Testis (tissue), 3 donors: ENCODE measurements around the gene TNNI2. TPM values are rescaled to one million over a fixed set of nuclear protein-coding genes. Genes with fewer than 3 reads are reported as not detected.
"Not testable (repeated sequence)": the region's sequence is repeated elsewhere in the genome, so short reads cannot be mapped to it uniquely, and the experiment has no call there.

ENCODE experiments used
- DNase-seq: peaks from one replicate; pipeline ENCODE4 v3.0.0-alpha.2; 2019
- H3K27ac ChIP-seq, 2 donors: fragments of 200-600 bp; sonication (generic); one replicate each; pipeline ENCODE4 v1.5.1; 2019
- H3K27me3 ChIP-seq: fragments of 200-600 bp; sonication (generic); one replicate; pipeline ENCODE4 v1.5.1; 2019
- H3K36me3 ChIP-seq: fragments of 200-600 bp; sonication (generic); one replicate; pipeline ENCODE4 v1.5.1; 2017; ENCODE audit warnings: low read depth; ENCODE audit errors: missing control alignments
- H3K4me1 ChIP-seq: fragments of 200-600 bp; sonication (generic); one replicate; pipeline ENCODE4 v1.5.1; 2019
- H3K4me3 ChIP-seq, 2 donors: fragments of 200-600 bp; sonication (generic); one replicate each; pipeline ENCODE4 v1.5.1; 2017 to 2019
- H3K9me3 ChIP-seq: fragments of 200-600 bp; sonication (generic); one replicate; pipeline ENCODE4 v1.5.1; 2017
- POLR2A ChIP-seq: fragments of 450-650 bp; IDR thresholded peaks from one replicate; pipeline ENCODE4 v1.6.1; 2017; ENCODE audit warnings: antibody characterized with exemption, mild to moderate bottlenecking, moderate library complexity
- WGBS, 2 donors: methylation state at CpG; one replicate each; pipeline ENCODE4 v1.1.5; 2018; 5-methylcytosine and 5-hydroxymethylcytosine counted together
- intact Hi-C: fragments of 100-400 bp; cut with DNase I; formaldehyde crosslinking; loops from one replicate; pipeline ENCODE4 v1.15.1; 2023; ENCODE audit warnings: low total_unique reads
- polyA plus RNA-seq: library from polyadenylated mRNA; stranded (reverse); fragments of 350-450 nt; fragmentation: Illumina TruSeq; extraction: RNeasy Lipid Tissue Mini Kit (QIAGEN cat#74804); gene quantifications from one replicate; pipeline ENCODE4 v1.2.3, GENCODE V29; 2014; ENCODE audit warnings: low read depth, low replicate concordance; ENCODE audit not compliant: insufficient read depth
- total RNA-seq, 2 donors: library from RNA; depleted of rRNA; stranded (reverse); fragments of >200 nt; gene quantifications; one replicate each; pipeline ENCODE4 v1.2.3, GENCODE V29; 2016
- TF ChIP-seq, protein P1 (sequence below), 3 experiments: fragments of 450-650 bp in 2 of 3; fragments of 200-600 bp in 1 of 3; sonication (generic) in 1 of 3; IDR thresholded peaks; one replicate each; pipeline ENCODE4 v1.5.1; 2016 to 2019; ENCODE audit warnings: antibody characterized with exemption in 3 of 3, mild to moderate bottlenecking in 2 of 3, moderate library complexity in 1 of 3

The TNNI2 gene
- total and polyA plus RNA-seq, 3 donors from 2014 or later: 8.6 TPM; not detected in 2

GRCh38 chr11:1883346-1884302 is 44.8 kb downstream of the TNNI2 start:
- intact Hi-C loops: no loop called here
- DNase-seq: no peak
- Histone ChIP-seq H3K9me3 (no peaks in the 10 kb centered on the region), H3K4me1 (peaks cover 24% of the 10 kb centered on the region), H3K27me3 (no peaks in the 10 kb centered on the region), H3K4me3 (no peak overlapping the region), H3K36me3 (no peaks in the 10 kb centered on the region), H3K27ac (no peak overlapping the region)
- WGBS, 2 donors: 95 to 97% methylated on average over 13 to 14 of the region's 14 CpGs
- TF ChIP-seq, protein P1, sequence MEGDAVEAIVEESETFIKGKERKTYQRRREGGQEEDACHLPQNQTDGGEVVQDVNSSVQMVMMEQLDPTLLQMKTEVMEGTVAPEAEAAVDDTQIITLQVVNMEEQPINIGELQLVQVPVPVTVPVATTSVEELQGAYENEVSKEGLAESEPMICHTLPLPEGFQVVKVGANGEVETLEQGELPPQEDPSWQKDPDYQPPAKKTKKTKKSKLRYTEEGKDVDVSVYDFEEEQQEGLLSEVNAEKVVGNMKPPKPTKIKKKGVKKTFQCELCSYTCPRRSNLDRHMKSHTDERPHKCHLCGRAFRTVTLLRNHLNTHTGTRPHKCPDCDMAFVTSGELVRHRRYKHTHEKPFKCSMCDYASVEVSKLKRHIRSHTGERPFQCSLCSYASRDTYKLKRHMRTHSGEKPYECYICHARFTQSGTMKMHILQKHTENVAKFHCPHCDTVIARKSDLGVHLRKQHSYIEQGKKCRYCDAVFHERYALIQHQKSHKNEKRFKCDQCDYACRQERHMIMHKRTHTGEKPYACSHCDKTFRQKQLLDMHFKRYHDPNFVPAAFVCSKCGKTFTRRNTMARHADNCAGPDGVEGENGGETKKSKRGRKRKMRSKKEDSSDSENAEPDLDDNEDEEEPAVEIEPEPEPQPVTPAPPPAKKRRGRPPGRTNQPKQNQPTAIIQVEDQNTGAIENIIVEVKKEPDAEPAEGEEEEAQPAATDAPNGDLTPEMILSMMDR (IDR thresholded peaks at IDR 0.05): no peak
- no peak for TF ChIP-seq POLR2A

DNA sequence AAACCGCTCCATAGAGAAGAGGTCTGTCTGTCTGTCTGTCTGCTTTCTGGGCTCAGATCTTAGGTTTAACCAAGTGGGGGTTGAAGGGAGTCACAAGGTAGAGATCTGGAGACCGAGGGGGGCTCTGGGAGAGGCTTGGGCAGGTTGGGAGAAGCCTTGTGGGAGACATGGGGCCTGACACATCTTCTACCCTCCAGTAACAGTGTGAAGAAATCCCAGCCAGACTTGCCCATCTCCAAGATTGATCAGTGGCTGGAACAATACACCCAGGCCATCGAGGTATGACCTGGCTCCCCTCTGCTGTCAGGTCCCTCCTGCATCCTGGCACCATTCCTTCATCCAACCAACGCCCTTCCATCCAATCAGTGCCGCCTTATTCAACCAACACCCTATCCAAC is 45.5 kb downstream of the TNNI2 start:
- intact Hi-C loops: no loop called here
- H3K4me3 ChIP-seq: no peak overlapping the region
- WGBS, 2 donors: 95% methylated on average over 5 of the region's 5 CpGs
- peaks cover 24% of the 10 kb centered on the region for H3K4me1 ChIP-seq
- no peaks in the 10 kb centered on the region for H3K36me3 ChIP-seq
- no peaks in the 10 kb centered on the region for H3K27me3 ChIP-seq
- H3K27ac ChIP-seq: no peak overlapping the region
- no peak for DNase-seq
- no peaks in the 10 kb centered on the region for H3K9me3 ChIP-seq
- TF ChIP-seq POLR2A: no peak
- TF ChIP-seq, protein P1 (IDR thresholded peaks at IDR 0.05): no peak

GRCh38 chr11:1886551-1886950 is 47.8 kb downstream of the TNNI2 start:
- not testable (repeated sequence) for H3K27me3 ChIP-seq, H3K27ac ChIP-seq, H3K4me3 ChIP-seq, H3K9me3 ChIP-seq, H3K4me1 ChIP-seq, DNase-seq, H3K36me3 ChIP-seq
- intact Hi-C loops: loop anchor here (5.0 kb wide), 1 partner anchor 39 kb away; no protein-coding TSS in a partner anchor
- WGBS, 2 donors: 84 to 93% methylated on average over 3 to 13 of the region's 13 CpGs

DNA sequence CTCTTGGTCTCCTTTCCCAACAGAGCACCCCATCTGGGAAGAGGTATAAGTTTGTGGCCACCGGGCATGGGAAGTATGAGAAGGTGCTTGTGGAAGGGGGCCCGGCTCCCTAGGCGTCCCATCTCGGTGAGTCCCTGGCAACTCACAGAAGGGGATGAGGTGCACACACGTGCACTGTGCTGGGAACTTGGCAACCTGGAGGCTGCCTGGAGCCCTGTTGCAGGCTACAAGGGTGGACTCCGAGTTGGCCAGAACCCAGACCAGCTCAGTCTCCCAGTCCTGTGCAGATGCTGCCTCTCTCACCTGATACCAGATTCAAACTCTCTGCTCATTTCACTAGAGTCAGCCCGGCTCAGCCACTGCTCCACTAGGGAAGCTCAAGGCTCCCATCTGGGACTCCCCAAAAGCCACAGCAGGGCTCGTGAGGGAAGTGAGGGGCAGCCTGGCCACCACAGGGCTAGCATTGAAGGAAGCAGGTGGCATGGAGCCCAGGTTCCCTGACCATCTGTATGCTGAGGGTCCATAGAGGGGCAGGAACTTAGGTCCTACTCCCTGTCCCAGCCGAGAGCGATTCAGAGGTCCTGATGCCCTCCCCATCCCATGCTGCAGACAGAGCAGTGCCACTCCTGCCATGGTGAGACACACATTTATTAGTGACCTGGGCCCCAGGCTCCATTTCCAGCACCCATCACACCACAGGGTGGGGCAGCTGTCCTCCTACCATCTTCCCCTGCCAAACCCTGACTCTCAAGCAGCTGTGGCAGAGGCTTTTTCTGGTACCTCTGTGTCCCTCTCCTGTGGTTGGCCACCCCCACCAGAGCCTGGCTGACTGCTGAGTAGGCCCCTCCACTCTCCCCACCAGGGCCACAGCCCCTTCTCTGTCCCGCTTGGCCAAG is 48.9 kb downstream of the TNNI2 start:
- WGBS, 2 donors: 88 to 96% methylated on average over 3 to 11 of the region's 11 CpGs
- Histone ChIP-seq H3K4me3 (no peak overlapping the region), H3K9me3 (no peaks in the 10 kb centered on the region), H3K36me3 (no peaks in the 10 kb centered on the region), H3K4me1 (peaks cover under 1% of the 10 kb centered on the region), H3K27me3 (no peaks in the 10 kb centered on the region), H3K27ac (no peak overlapping the region)
- DNase-seq: no peak
- TF ChIP-seq, protein P1 (IDR thresholded peaks at IDR 0.05): no peak
- no peak for TF ChIP-seq POLR2A
- intact Hi-C loops: loop anchor here (5.0 kb wide), 1 partner anchor 40 kb away; no protein-coding TSS in a partner anchor

- H3K27ac ChIP-seq: no peak overlapping the region
- 68 to 83% methylated on average over 5 to 9 of the region's 9 CpGs for WGBS, 2 donors
Measured at GRCh38 chr11:1888347-1888753, 49.6 kb downstream of the TNNI2 start.

More at GRCh38 chr11:1888347-1888753, 49.6 kb downstream of the TNNI2 start:
- DNase-seq: no peak
- Histone ChIP-seq H3K27me3 (no peaks in the 10 kb centered on the region), H3K4me3 (no peak overlapping the region), H3K36me3 (no peaks in the 10 kb centered on the region), H3K9me3 (no peaks in the 10 kb centered on the region), H3K4me1 (no peaks in the 10 kb centered on the region)
- TF ChIP-seq, protein P1 (IDR thresholded peaks at IDR 0.05): no peak
- TF ChIP-seq POLR2A: no peak
- intact Hi-C loops: loop anchor here (5.0 kb wide), 1 partner anchor 41 kb away; no protein-coding TSS in a partner anchor
